C4-2B (cell line): ENCODE measurements around the gene KCNK6.

Source experiments
- CTCF ChIP-seq: fragments of 450-650 bp; conservative IDR thresholded peaks from 2 replicates; pipeline ENCODE4 v1.5.1; 2017; ENCODE audit warnings: mild to moderate bottlenecking
- ZFX ChIP-seq: fragments of 450-650 bp; IDR thresholded peaks from 2 replicates; pipeline ENCODE4 v1.6.1; 2017

- TF ChIP-seq CTCF (no peak), ZFX (no peak)
Observed at GRCh38 chr19:38378866-38379265, 59.2 kb downstream of the KCNK6 start.
